GM21737 (cell line): ENCODE results near the gene NPM1.
"Not testable (repeated sequence)": the region's sequence is repeated elsewhere in the genome, so short reads cannot be mapped to it uniquely, and the experiment has no call there.

Experiments used
- ATAC-seq: cut with Tn5 transposase; IDR thresholded peaks from one replicate; pipeline ENCODE4 v1.9.1; 2021; ENCODE audit warnings: mild to moderate bottlenecking, moderate library complexity; ENCODE audit not compliant: unreplicated experiment

Gene NPM1

GRCh38 chr5:171387345-171387969 lies at the start of gene NPM1:
NPM1 (plus strand) TSS chr5:171387849; CDS start chr5:171387949, 100 bp downstream.
- ATAC-seq = peak; percentile 79

- no peak for ATAC-seq
These were observed 47.6 kb upstream of the NPM1 start for GRCh38 chr5:171340042-171340441.

- no peak for ATAC-seq
These were observed 47.2 kb upstream of the NPM1 start for GRCh38 chr5:171340491-171340890.

- ATAC-seq = peak; percentile 62
These were observed 45.1 kb upstream of the NPM1 start for GRCh38 chr5:171342362-171343111.

GRCh38 chr5:171344936-171345608 lies 42.6 kb upstream of the NPM1 start:
- ATAC-seq = no peak

- no peak for ATAC-seq
These were observed 36.0 kb upstream of the NPM1 start for GRCh38 chr5:171351536-171352073.

- peak; percentile 91 for ATAC-seq
These were observed 32.3 kb upstream of the NPM1 start for GRCh38 chr5:171355302-171355724.

GRCh38 chr5:171357843-171358242 lies 29.8 kb upstream of the NPM1 start:
- ATAC-seq = no peak

GRCh38 chr5:171361151-171361550 lies 26.5 kb upstream of the NPM1 start:
- ATAC-seq = not testable (repeated sequence)

GRCh38 chr5:171363249-171363648 lies 24.4 kb upstream of the NPM1 start:
- ATAC-seq = not testable (repeated sequence)

- no peak for ATAC-seq
These were observed 23.8 kb upstream of the NPM1 start for GRCh38 chr5:171363846-171364245.

- no peak for ATAC-seq
These were observed 22.3 kb upstream of the NPM1 start for GRCh38 chr5:171365351-171365750.

GRCh38 chr5:171366645-171367044 lies 21.0 kb upstream of the NPM1 start:
- ATAC-seq = no peak

- no peak for ATAC-seq
These were observed 20.0 kb upstream of the NPM1 start for GRCh38 chr5:171367424-171368370.

- no peak for ATAC-seq
These were observed 18.6 kb upstream of the NPM1 start for GRCh38 chr5:171369056-171369455.

GRCh38 chr5:171369898-171370297 lies 17.8 kb upstream of the NPM1 start:
- no peak for ATAC-seq

GRCh38 chr5:171370881-171371280 lies 16.8 kb upstream of the NPM1 start:
- ATAC-seq = not testable (repeated sequence)

- no peak for ATAC-seq
These were observed 16.3 kb upstream of the NPM1 start for GRCh38 chr5:171371326-171371725.

- ATAC-seq = no peak
These were observed 7.7 kb upstream of the NPM1 start for GRCh38 chr5:171379961-171380360.

GRCh38 chr5:171384416-171384815 lies 3.2 kb upstream of the NPM1 start:
- ATAC-seq = not testable (repeated sequence)
